CD4-positive, alpha-beta T cell (primary cell): ENCODE results near the gene LINGO4. TPM values are rescaled to one million over a fixed set of nuclear protein-coding genes. Genes with fewer than 3 reads are reported as not detected.

Experiments
- ATAC-seq: fragments of 200-7000 bp; cut with Tn5 transposase; one replicate; pipeline ENCODE4 v1.10.0; 2022; ENCODE audit warnings: mild to moderate bottlenecking; ENCODE audit not compliant: poor library complexity
- CTCF ChIA-PET: fragments of 350-600 bp; sonication (Branson Sonifier 250); formaldehyde crosslinking; loops from one replicate; lab custom pipeline; 2021; ENCODE audit warnings: antibody characterized with exemption, inconsistent platforms; lab: Charles Lee
- POLR2A ChIA-PET: fragments of 350-600 bp; sonication (Branson Sonifier 250); formaldehyde crosslinking; loops from one replicate; lab custom pipeline; 2021; ENCODE audit warnings: antibody characterized with exemption, inconsistent platforms; lab: Charles Lee
- DNase-seq, 14 experiments: peaks; one replicate each; pipeline ENCODE4 v3.0.0-alpha.2; 2013 to 2020; ENCODE audit warnings: mixed read lengths in 2 of 14
- H3K27ac ChIP-seq, 2 donors: one replicate each; pipeline versions ENCODE4 v1.5.1 to v1.7.0; 2013; ENCODE audit warnings: low read length in 2 of 2, low read depth in 1 of 2, mild to moderate bottlenecking in 1 of 2
- H3K27me3 ChIP-seq, 2 experiments: 1 replicate in 1 of 2; 2 replicates in 1 of 2; pipeline versions ENCODE4 v1.6.1 to v1.7.0; 2013; ENCODE audit warnings: low read length in 2 of 2, control low read depth in 1 of 2, mild to moderate bottlenecking in 1 of 2, moderate library complexity in 1 of 2; ENCODE audit not compliant: insufficient read depth in 2 of 2, control insufficient read depth in 1 of 2
- H3K36me3 ChIP-seq: one replicate; pipeline ENCODE4 v1.6.1; 2013; ENCODE audit warnings: low read length, control low read depth; ENCODE audit not compliant: insufficient read depth
- H3K4me1 ChIP-seq: one replicate; pipeline ENCODE4 v1.6.1; 2013; ENCODE audit warnings: low read length, control low read depth; ENCODE audit not compliant: insufficient read depth
- H3K4me3 ChIP-seq: one replicate; pipeline ENCODE4 v1.5.1; 2013; ENCODE audit warnings: mild to moderate bottlenecking, low read length, moderate library complexity
- H3K9me3 ChIP-seq, 2 experiments: 1 replicate in 1 of 2; 2 replicates in 1 of 2; pipeline versions ENCODE4 v1.6.1 to v1.7.0; 2013; ENCODE audit warnings: low read length in 2 of 2, mild to moderate bottlenecking in 2 of 2, control low read depth in 1 of 2, moderate library complexity in 1 of 2; ENCODE audit not compliant: control insufficient read depth in 1 of 2, insufficient read depth in 1 of 2
- H3K27ac Mint-ChIP-seq: one replicate; pipeline ENCODE4 v1.8.0; 2020; ENCODE audit warnings: mixed read lengths
- H3K27me3 Mint-ChIP-seq: one replicate; pipeline ENCODE4 v1.8.0; 2021; ENCODE audit warnings: mixed read lengths
- H3K36me3 Mint-ChIP-seq: one replicate; pipeline ENCODE4 v1.8.0; 2021; ENCODE audit warnings: low read depth, mixed read lengths
- H3K4me1 Mint-ChIP-seq: one replicate; pipeline ENCODE4 v1.8.0; 2021; ENCODE audit warnings: low read depth, mixed read lengths
- H3K4me3 Mint-ChIP-seq: one replicate; pipeline ENCODE4 v1.8.0; 2020; ENCODE audit warnings: mild to moderate bottlenecking, mixed read lengths
- H3K9me3 Mint-ChIP-seq: one replicate; pipeline ENCODE4 v1.8.0; 2020; ENCODE audit warnings: mixed read lengths
- intact Hi-C, 2 experiments: fragments of 100-400 bp; cut with DNase I in 1 of 2; cut with micrococcal nuclease in 1 of 2; formaldehyde crosslinking; loops; one replicate each; pipeline versions ENCODE4 v1.15.1 to v1.9.0; 2023 to 2025; cut with DNase I, micrococcal nuclease
- total RNA-seq, 174 experiments: library from RNA in 2 of 174; stranded (reverse) in 2 of 174; gene quantifications; one replicate each; pipeline ENCODE4 v1.2.3 and lab custom pipeline; 2021 to 2026
- TF ChIP-seq, protein P1 (sequence below): fragments of 200-600 bp; IDR thresholded peaks from one replicate; pipeline ENCODE4 v1.8.0; 2022; ENCODE audit warnings: antibody characterized with exemption, mild to moderate bottlenecking

LINGO4 gene
- total RNA-seq, 2 experiments from 2014 or later, result 0.06 to 0.16 TPM

- no peak for DNase-seq
- no peaks in the 10 kb centered on the region for H3K36me3 Mint-ChIP-seq
- H3K27me3 Mint-ChIP-seq, result no peaks in the 10 kb centered on the region
- no peaks in the 10 kb centered on the region for H3K36me3 ChIP-seq
- TF ChIP-seq, protein P1, sequence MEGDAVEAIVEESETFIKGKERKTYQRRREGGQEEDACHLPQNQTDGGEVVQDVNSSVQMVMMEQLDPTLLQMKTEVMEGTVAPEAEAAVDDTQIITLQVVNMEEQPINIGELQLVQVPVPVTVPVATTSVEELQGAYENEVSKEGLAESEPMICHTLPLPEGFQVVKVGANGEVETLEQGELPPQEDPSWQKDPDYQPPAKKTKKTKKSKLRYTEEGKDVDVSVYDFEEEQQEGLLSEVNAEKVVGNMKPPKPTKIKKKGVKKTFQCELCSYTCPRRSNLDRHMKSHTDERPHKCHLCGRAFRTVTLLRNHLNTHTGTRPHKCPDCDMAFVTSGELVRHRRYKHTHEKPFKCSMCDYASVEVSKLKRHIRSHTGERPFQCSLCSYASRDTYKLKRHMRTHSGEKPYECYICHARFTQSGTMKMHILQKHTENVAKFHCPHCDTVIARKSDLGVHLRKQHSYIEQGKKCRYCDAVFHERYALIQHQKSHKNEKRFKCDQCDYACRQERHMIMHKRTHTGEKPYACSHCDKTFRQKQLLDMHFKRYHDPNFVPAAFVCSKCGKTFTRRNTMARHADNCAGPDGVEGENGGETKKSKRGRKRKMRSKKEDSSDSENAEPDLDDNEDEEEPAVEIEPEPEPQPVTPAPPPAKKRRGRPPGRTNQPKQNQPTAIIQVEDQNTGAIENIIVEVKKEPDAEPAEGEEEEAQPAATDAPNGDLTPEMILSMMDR, result no peak
- H3K27ac Mint-ChIP-seq, result no peak overlapping the region
- ChIA-PET CTCF (no interaction called here), POLR2A (interaction anchor here (1.3 kb wide), 1 partner anchor 11 kb away, joined by 5 read pairs; the partner anchor contains the start of gene TDRKH)
- peaks cover 26% of the 10 kb centered on the region for H3K4me1 ChIP-seq
- H3K4me3 Mint-ChIP-seq, result no peak overlapping the region
- ATAC-seq, result no peak
- H3K4me3 ChIP-seq, result no peak overlapping the region
- H3K27me3 ChIP-seq, result no peaks in the 10 kb centered on the region
- no peaks in the 10 kb centered on the region for H3K9me3 ChIP-seq
- H3K27ac ChIP-seq, result no peak overlapping the region
- peaks cover 10% of the 10 kb centered on the region for H3K4me1 Mint-ChIP-seq
- H3K9me3 Mint-ChIP-seq, result no peaks in the 10 kb centered on the region
- intact Hi-C loops, result no loop called here
Observed at GRCh38 chr1:151801846-151802245, 3.4 kb downstream of the LINGO4 start.

GRCh38 chr1:151801310-151801820 is 3.9 kb downstream of the LINGO4 start:
- POLR2A ChIA-PET, result interaction anchor here (1.3 kb wide), 1 partner anchor 11 kb away, joined by 5 read pairs; the partner anchor contains the start of gene TDRKH
- Mint-ChIP-seq H3K4me3 (no peak overlapping the region), H3K27me3 (no peaks in the 10 kb centered on the region), H3K27ac (no peak overlapping the region), H3K9me3 (no peaks in the 10 kb centered on the region), H3K36me3 (no peaks in the 10 kb centered on the region), H3K4me1 (peaks cover 10% of the 10 kb centered on the region)
- CTCF ChIA-PET, result no interaction called here
- Histone ChIP-seq H3K36me3 (no peaks in the 10 kb centered on the region), H3K4me3 (no peak overlapping the region), H3K4me1 (peaks cover 26% of the 10 kb centered on the region), H3K27me3 (no peaks in the 10 kb centered on the region), H3K27ac (no peak overlapping the region), H3K9me3 (no peaks in the 10 kb centered on the region)
- TF ChIP-seq, protein P1, result no peak
- intact Hi-C loops, result no loop called here
- ATAC-seq (no peak), DNase-seq (no peak)

- DNase-seq (no peak), ATAC-seq (no peak)
- Mint-ChIP-seq H3K4me3 (no peak overlapping the region), H3K4me1 (peaks cover 10% of the 10 kb centered on the region), H3K36me3 (no peaks in the 10 kb centered on the region), H3K27ac (no peak overlapping the region), H3K27me3 (no peaks in the 10 kb centered on the region), H3K9me3 (no peaks in the 10 kb centered on the region)
- Histone ChIP-seq H3K4me3 (no peak overlapping the region), H3K27ac (no peak overlapping the region), H3K27me3 (no peaks in the 10 kb centered on the region), H3K4me1 (peaks cover 26% of the 10 kb centered on the region), H3K9me3 (no peaks in the 10 kb centered on the region), H3K36me3 (no peaks in the 10 kb centered on the region)
- TF ChIP-seq, protein P1, result no peak
- intact Hi-C loops, result no loop called here
- POLR2A ChIA-PET, result interaction anchor here (1.1 kb wide), 1 partner anchor 10 kb away, joined by 7 read pairs; the partner anchor contains the start of gene TDRKH
- CTCF ChIA-PET, result no interaction called here
Observed at GRCh38 chr1:151800830-151801229, 4.4 kb downstream of the LINGO4 start.
